ENCODE data around the gene CERK. TPM values are rescaled to one million over a fixed set of nuclear protein-coding genes. Genes with fewer than 3 reads are reported as not detected.
A peak's percentile ranks its signal among the peaks of the same experiment; 100 is the strongest.

The CERK gene
- total and polyA plus RNA-seq, 4 donors = 7.9 to 24.3 (median 10.2) TPM

GRCh38 chr22:46754826-46755225 is 16.8 kb upstream of the CERK start:
- WGBS = 85% methylated on average over 6 of the region's 6 CpGs
- Histone ChIP-seq H3K4me3 (ENCODE audit: low read depth in 1 of 3, low read length in 3 of 3) (no peak overlapping the region), H3K27ac (ENCODE audit: low read depth in 1 of 2, low read length in 2 of 2) (peak overlapping the region; percentile 93 to 95), H3K36me3 (ENCODE audit: control insufficient read depth in 4 of 4, insufficient read depth in 3 of 4, low read depth in 1 of 4, low read length in 3 of 4) (no peaks in the 10 kb centered on the region), H3K4me1 (ENCODE audit: control insufficient read depth in 4 of 4, insufficient read depth in 4 of 4, low read length in 3 of 4) (peaks cover 34 to 62% (median 43%) of the 10 kb centered on the region in 4 donors), H3K9ac (ENCODE audit: low read depth in 1 of 2, low read length in 2 of 2) (no peak overlapping the region), H3K9me3 (ENCODE audit: control insufficient read depth in 4 of 4, low read length in 3 of 4) (no peaks in the 10 kb centered on the region), H3K27me3 (ENCODE audit: control insufficient read depth in 4 of 4, insufficient read depth in 4 of 4, low read length in 3 of 4) (no peaks in the 10 kb centered on the region)
- TF ChIP-seq YY1 (IDR thresholded peaks at IDR 0.05) (no peak), EGR1 (IDR thresholded peaks at IDR 0.05; ENCODE audit: low read depth in 2 of 2) (no peak), HNF4A (conservative IDR thresholded peaks at IDR 0.05) (no peak), CTCF (IDR thresholded peaks at IDR 0.05; ENCODE audit: low read depth, low read length, missing input control) (no peak), GABPA (IDR thresholded peaks at IDR 0.05 in 1 of 2, conservative IDR thresholded peaks at IDR 0.05 in 1 of 2) (no peak), MAX (IDR thresholded peaks at IDR 0.05) (no peak), JUND (IDR thresholded peaks at IDR 0.05) (no peak), SP1 (IDR thresholded peaks at IDR 0.05) (no peak), FOXA1 (IDR thresholded peaks at IDR 0.05) (no peak), NR2F2 (IDR thresholded peaks at IDR 0.05) (no peak), REST (IDR thresholded peaks at IDR 0.05) (no peak), RAD21 (IDR thresholded peaks at IDR 0.05) (no peak), TAF1 (conservative IDR thresholded peaks at IDR 0.05) (no peak), FOXA2 (IDR thresholded peaks at IDR 0.05) (no peak), RXRA (IDR thresholded peaks at IDR 0.05) (no peak), ZBTB33 (IDR thresholded peaks at IDR 0.05) (no peak), ATF3 (IDR thresholded peaks at IDR 0.05) (no peak), HNF4G (IDR thresholded peaks at IDR 0.05) (no peak)
- no peak for DNase-seq (ENCODE audit: low spot score)
